ENCODE measurements around the gene PLA2G2C.

PLA2G2C gene

GRCh38 chr1:20124456-20125057, 61.8 kb downstream of the PLA2G2C start:
- ATAC-seq (replicated peaks; ENCODE audit: extremely low read depth, poor library complexity, severe bottlenecking) (no peak), DNase-seq (ENCODE audit: low spot score in 2 of 2) (no peak)
- H3K9me3 Mint-ChIP-seq: no peaks in the 10 kb centered on the region
- H3K4me3 Mint-ChIP-seq: no peak overlapping the region
- peaks cover 47% of the 10 kb centered on the region for H3K27me3 Mint-ChIP-seq
- no peaks in the 10 kb centered on the region for H3K4me1 Mint-ChIP-seq
- peaks cover 2% of the 10 kb centered on the region for H3K36me3 Mint-ChIP-seq (ENCODE audit: insufficient read depth)
- no peak overlapping the region for H3K27ac Mint-ChIP-seq (ENCODE audit: low read depth)

GRCh38 chr1:20123722-20124455, 62.4 kb downstream of the PLA2G2C start:
- no peak for ATAC-seq (replicated peaks; ENCODE audit: extremely low read depth, poor library complexity, severe bottlenecking)

GRCh38 chr1:20120796-20121195, 65.5 kb downstream of the PLA2G2C start:
- Mint-ChIP-seq H3K4me1 (no peaks in the 10 kb centered on the region), H3K36me3 (ENCODE audit: insufficient read depth) (peaks cover 2% of the 10 kb centered on the region), H3K27ac (ENCODE audit: low read depth) (no peak overlapping the region), H3K27me3 (peaks cover 68% of the 10 kb centered on the region), H3K9me3 (no peaks in the 10 kb centered on the region), H3K4me3 (no peak overlapping the region)
- no peak for ATAC-seq (replicated peaks; ENCODE audit: extremely low read depth, poor library complexity, severe bottlenecking)
- no peak for DNase-seq (ENCODE audit: low spot score in 2 of 2)

More at GRCh38 chr1:20123722-20124455, 62.4 kb downstream of the PLA2G2C start:
- Mint-ChIP-seq H3K4me3 (no peak overlapping the region), H3K27me3 (peaks cover 49% of the 10 kb centered on the region), H3K9me3 (no peaks in the 10 kb centered on the region), H3K27ac (ENCODE audit: low read depth) (no peak overlapping the region), H3K36me3 (ENCODE audit: insufficient read depth) (peaks cover 2% of the 10 kb centered on the region), H3K4me1 (no peaks in the 10 kb centered on the region)
- no peak for DNase-seq (ENCODE audit: low spot score in 2 of 2)

GRCh38 chr1:20119347-20119746, 67.0 kb downstream of the PLA2G2C start, which contains the start of gene PLA2G2D:
PLA2G2D (minus strand) TSS chr1:20119536; CDS start chr1:20119498, 38 bp downstream.
- no peak within 1 kb of the TSS for H3K4me3 Mint-ChIP-seq
- H3K36me3 Mint-ChIP-seq (ENCODE audit: insufficient read depth): peaks cover 3% of the 10 kb centered on the region
- H3K27me3 Mint-ChIP-seq: peaks cover 73% of the 10 kb centered on the region
- no peak for ATAC-seq (replicated peaks; ENCODE audit: extremely low read depth, poor library complexity, severe bottlenecking)
- no peak for DNase-seq (ENCODE audit: low spot score in 2 of 2)
- H3K27ac Mint-ChIP-seq (ENCODE audit: low read depth): no peak within 1 kb of the TSS
- no peaks in the 10 kb centered on the region for H3K4me1 Mint-ChIP-seq
- no peaks in the 10 kb centered on the region for H3K9me3 Mint-ChIP-seq

- no peak for ATAC-seq (replicated peaks; ENCODE audit: extremely low read depth, poor library complexity, severe bottlenecking)
- H3K4me3 Mint-ChIP-seq: no peak overlapping the region
- H3K9me3 Mint-ChIP-seq: no peaks in the 10 kb centered on the region
- H3K4me1 Mint-ChIP-seq: no peaks in the 10 kb centered on the region
- DNase-seq (ENCODE audit: low spot score in 2 of 2): no peak
- H3K36me3 Mint-ChIP-seq (ENCODE audit: insufficient read depth): peaks cover 3% of the 10 kb centered on the region
- no peak overlapping the region for H3K27ac Mint-ChIP-seq (ENCODE audit: low read depth)
- peaks cover 83% of the 10 kb centered on the region for H3K27me3 Mint-ChIP-seq
Observed at GRCh38 chr1:20117236-20117635, 69.1 kb downstream of the PLA2G2C start.

GRCh38 chr1:20115916-20116315, 70.4 kb downstream of the PLA2G2C start:
- Mint-ChIP-seq H3K27me3 (peaks cover 74% of the 10 kb centered on the region), H3K9me3 (no peaks in the 10 kb centered on the region), H3K4me3 (no peak overlapping the region), H3K4me1 (no peaks in the 10 kb centered on the region), H3K27ac (ENCODE audit: low read depth) (no peak overlapping the region), H3K36me3 (ENCODE audit: insufficient read depth) (peaks cover 3% of the 10 kb centered on the region)
- ATAC-seq (replicated peaks; ENCODE audit: extremely low read depth, poor library complexity, severe bottlenecking) (no peak), DNase-seq (ENCODE audit: low spot score in 2 of 2) (no peak)

GRCh38 chr1:20115479-20115878, 70.8 kb downstream of the PLA2G2C start:
- ATAC-seq (replicated peaks; ENCODE audit: extremely low read depth, poor library complexity, severe bottlenecking) (no peak), DNase-seq (ENCODE audit: low spot score in 2 of 2) (no peak)
- Mint-ChIP-seq H3K4me3 (no peak overlapping the region), H3K27ac (ENCODE audit: low read depth) (no peak overlapping the region), H3K9me3 (no peaks in the 10 kb centered on the region), H3K36me3 (ENCODE audit: insufficient read depth) (peaks cover 3% of the 10 kb centered on the region), H3K27me3 (peaks cover 75% of the 10 kb centered on the region), H3K4me1 (no peaks in the 10 kb centered on the region)

GRCh38 chr1:20114021-20114648, 72.2 kb downstream of the PLA2G2C start:
- Mint-ChIP-seq H3K9me3 (no peaks in the 10 kb centered on the region), H3K4me3 (no peak overlapping the region), H3K27me3 (peaks cover 73% of the 10 kb centered on the region), H3K27ac (ENCODE audit: low read depth) (no peak overlapping the region), H3K4me1 (no peaks in the 10 kb centered on the region), H3K36me3 (ENCODE audit: insufficient read depth) (peaks cover 3% of the 10 kb centered on the region)
- DNase-seq (ENCODE audit: low spot score in 2 of 2): no peak
- no peak for ATAC-seq (replicated peaks; ENCODE audit: extremely low read depth, poor library complexity, severe bottlenecking)

Measured in central memory CD8-positive, alpha-beta T cell (primary cell).